Suprapubic skin (tissue), 4 donors: ENCODE data around the gene ZACN.

ENCODE experiments used
- CTCF ChIP-seq, 2 donors: fragments of 200-600 bp in 1 of 2; fragments of 450-650 bp in 1 of 2; sonication (generic) in 1 of 2; IDR thresholded peaks; one replicate each; pipeline ENCODE4 v1.5.1; 2016 to 2019; ENCODE audit warnings: antibody characterized with exemption in 2 of 2, mild to moderate bottlenecking in 1 of 2, moderate library complexity in 1 of 2
- EP300 ChIP-seq: sonication (generic); formaldehyde crosslinking; IDR thresholded peaks from one replicate; pipeline ENCODE4 v1.6.1; 2017; ENCODE audit warnings: antibody characterized with exemption
- POLR2A ChIP-seq, 2 donors: fragments of 450-650 bp; IDR thresholded peaks; one replicate each; pipeline ENCODE4 v1.6.1; 2017; ENCODE audit warnings: antibody characterized with exemption in 2 of 2, mild to moderate bottlenecking in 2 of 2, moderate library complexity in 2 of 2
- POLR2AphosphoS5 ChIP-seq, 3 donors: sonication (generic); formaldehyde crosslinking; IDR thresholded peaks; one replicate each; pipeline ENCODE4 v1.6.1; 2017; ENCODE audit warnings: antibody characterized with exemption in 3 of 3

- TF ChIP-seq CTCF (IDR thresholded peaks at IDR 0.05) = no peak
- TF ChIP-seq EP300 = no peak
- no peak for TF ChIP-seq POLR2A (IDR thresholded peaks at IDR 0.05)
- TF ChIP-seq POLR2AphosphoS5 (IDR thresholded peaks at IDR 0.05) = no peak
Measured at GRCh38 chr17:76080768-76081287, 1.8 kb downstream of the ZACN start.
